HFFc6 (cell line): ENCODE measurements around the gene PHACTR1. TPM values are rescaled to one million over a fixed set of nuclear protein-coding genes. Genes with fewer than 3 reads are reported as not detected.
A peak's percentile ranks its signal among the peaks of the same experiment; 100 is the strongest.

Experiments
- DNase-seq: peaks from one replicate; pipeline ENCODE4 v3.0.0-alpha.2; 2018
- H3K27ac Mint-ChIP-seq: 2 replicates; pipeline ENCODE4 v1.8.0; 2020; ENCODE audit warnings: mild to moderate bottlenecking, mixed read lengths
- H3K27me3 Mint-ChIP-seq: 2 replicates; pipeline ENCODE4 v1.8.0; 2021; ENCODE audit warnings: mild to moderate bottlenecking, moderate library complexity, mixed read lengths; ENCODE audit not compliant: insufficient read depth
- H3K36me3 Mint-ChIP-seq: 2 replicates; pipeline ENCODE4 v1.8.0; 2021; ENCODE audit warnings: low read depth, mixed read lengths
- H3K4me1 Mint-ChIP-seq: 2 replicates; pipeline ENCODE4 v1.8.0; 2020; ENCODE audit warnings: low read depth, mixed read lengths
- H3K4me3 Mint-ChIP-seq: 2 replicates; pipeline ENCODE4 v1.8.0; 2020; ENCODE audit warnings: mild to moderate bottlenecking, moderate library complexity, mixed read lengths
- H3K9me3 Mint-ChIP-seq: 2 replicates; pipeline ENCODE4 v1.8.0; 2020; ENCODE audit warnings: mild to moderate bottlenecking, mixed read lengths
- CTCF ChIP-seq: fragments of 200-600 bp; sonication (generic); IDR thresholded peaks from 2 replicates; pipeline ENCODE4 v1.5.0; 2021; ENCODE audit warnings: antibody characterized with exemption, mild to moderate bottlenecking
- total RNA-seq, 6 experiments: library from RNA; stranded (reverse); fragmentation: NEBNext Ultra II Directional; extraction: Animal tissue kit (Norgen Biotek cat#: 25700); gene quantifications; 2 replicates in 1 of 6; 3 replicates in 5 of 6; pipeline ENCODE4 v1.2.3, GENCODE V29; 2021

PHACTR1 gene
- total RNA-seq, 6 experiments from 2014 or later = 2.5 to 4.7 (median 3.9) TPM

- Mint-ChIP-seq H3K36me3 (no peaks in the 10 kb centered on the region), H3K4me1 (no peaks in the 10 kb centered on the region), H3K4me3 (no peak overlapping the region), H3K9me3 (no peaks in the 10 kb centered on the region), H3K27ac (no peak overlapping the region), H3K27me3 (peaks cover 2% of the 10 kb centered on the region; the same call in 1 of the 2 replicates)
- no peak for TF ChIP-seq CTCF
- DNase-seq = no peak
Observed at GRCh38 chr6:12811519-12811918, 95.0 kb downstream of the PHACTR1 start.

- Mint-ChIP-seq H3K27me3 (peaks cover 5% of the 10 kb centered on the region; the same call in 1 of the 2 replicates), H3K4me1 (no peaks in the 10 kb centered on the region), H3K4me3 (no peak overlapping the region), H3K9me3 (peaks cover 4% of the 10 kb centered on the region; the same call in 1 of the 2 replicates), H3K36me3 (no peaks in the 10 kb centered on the region), H3K27ac (no peak overlapping the region)
- TF ChIP-seq CTCF = no peak
- DNase-seq = peak; percentile 9
Observed at GRCh38 chr6:12813321-12813720, 96.8 kb downstream of the PHACTR1 start.

- Mint-ChIP-seq H3K4me1 (no peaks in the 10 kb centered on the region), H3K36me3 (no peaks in the 10 kb centered on the region), H3K4me3 (no peak overlapping the region), H3K27me3 (peaks cover 5% of the 10 kb centered on the region; the same call in 1 of the 2 replicates), H3K27ac (no peak overlapping the region), H3K9me3 (peaks cover 4% of the 10 kb centered on the region; the same call in 1 of the 2 replicates)
- no peak for TF ChIP-seq CTCF
- no peak for DNase-seq
Observed at GRCh38 chr6:12814015-12814414, 97.4 kb downstream of the PHACTR1 start.

GRCh38 chr6:12815089-12815488 lies 98.5 kb downstream of the PHACTR1 start:
- H3K9me3 Mint-ChIP-seq = peaks cover 4% of the 10 kb centered on the region; the same call in 1 of the 2 replicates
- H3K36me3 Mint-ChIP-seq = no peaks in the 10 kb centered on the region
- no peak for DNase-seq
- H3K27me3 Mint-ChIP-seq = peaks cover 5% of the 10 kb centered on the region; the same call in 1 of the 2 replicates
- H3K27ac Mint-ChIP-seq = no peak overlapping the region
- no peaks in the 10 kb centered on the region for H3K4me1 Mint-ChIP-seq
- H3K4me3 Mint-ChIP-seq = no peak overlapping the region
- no peak for TF ChIP-seq CTCF

GRCh38 chr6:12815884-12816600 lies 99.5 kb downstream of the PHACTR1 start:
- Mint-ChIP-seq H3K27me3 (peaks cover 5% of the 10 kb centered on the region), H3K36me3 (no peaks in the 10 kb centered on the region)
- DNase-seq = no peak

More at GRCh38 chr6:12815884-12816600, 99.5 kb downstream of the PHACTR1 start:
- H3K9me3 Mint-ChIP-seq = peaks cover 4% of the 10 kb centered on the region; the same call in 1 of the 2 replicates
- H3K4me1 Mint-ChIP-seq = no peaks in the 10 kb centered on the region
- TF ChIP-seq CTCF = no peak
- H3K4me3 Mint-ChIP-seq = no peak overlapping the region
- H3K27ac Mint-ChIP-seq = no peak overlapping the region
